Adrenal gland (tissue), 5 donors: Measurements from ENCODE around the gene HHATL.

Source experiments
- POLR2A ChIP-seq, 2 donors: fragments of 450-650 bp; IDR thresholded peaks; one replicate each; pipeline ENCODE4 v1.6.1; 2017; ENCODE audit warnings: antibody characterized with exemption in 2 of 2, mild to moderate bottlenecking in 2 of 2, moderate library complexity in 1 of 2
- TF ChIP-seq, protein P1 (sequence below), 6 experiments: fragments of 450-650 bp in 4 of 6; fragments of 200-600 bp in 2 of 6; sonication (generic) in 1 of 6; IDR thresholded peaks; 1 replicate in 5 of 6; 2 replicates in 1 of 6; pipeline versions ENCODE4 v1.5.1 to v1.8.0; 2016 to 2021; ENCODE audit warnings: antibody characterized with exemption in 6 of 6, mild to moderate bottlenecking in 2 of 6, moderate library complexity in 1 of 6
- donor health status: DM: no; HTN: no; CAD: no.

DNA sequence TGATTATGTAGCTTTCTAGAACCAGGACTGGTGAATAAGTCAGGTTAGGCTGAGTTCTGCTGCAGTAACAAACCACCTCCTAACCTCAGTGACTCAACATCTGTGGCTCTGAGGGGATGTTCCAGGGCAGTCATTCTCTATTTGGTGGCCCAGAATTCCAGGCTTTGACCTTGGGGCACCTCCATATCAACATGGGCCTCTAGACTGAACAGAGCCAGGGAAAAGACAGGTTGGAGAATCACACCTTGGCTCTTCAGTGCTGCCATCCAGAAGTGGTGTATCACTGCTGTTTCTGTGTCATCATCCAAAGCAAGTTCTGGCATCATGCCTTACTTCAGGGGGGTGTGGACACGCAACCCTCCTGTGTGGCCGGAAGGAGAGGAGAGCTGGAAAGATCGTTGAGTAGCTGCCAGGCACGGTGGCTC lies 33.8 kb downstream of the HHATL start:
- TF ChIP-seq POLR2A (IDR thresholded peaks at IDR 0.05), result no peak
- TF ChIP-seq, protein P1, sequence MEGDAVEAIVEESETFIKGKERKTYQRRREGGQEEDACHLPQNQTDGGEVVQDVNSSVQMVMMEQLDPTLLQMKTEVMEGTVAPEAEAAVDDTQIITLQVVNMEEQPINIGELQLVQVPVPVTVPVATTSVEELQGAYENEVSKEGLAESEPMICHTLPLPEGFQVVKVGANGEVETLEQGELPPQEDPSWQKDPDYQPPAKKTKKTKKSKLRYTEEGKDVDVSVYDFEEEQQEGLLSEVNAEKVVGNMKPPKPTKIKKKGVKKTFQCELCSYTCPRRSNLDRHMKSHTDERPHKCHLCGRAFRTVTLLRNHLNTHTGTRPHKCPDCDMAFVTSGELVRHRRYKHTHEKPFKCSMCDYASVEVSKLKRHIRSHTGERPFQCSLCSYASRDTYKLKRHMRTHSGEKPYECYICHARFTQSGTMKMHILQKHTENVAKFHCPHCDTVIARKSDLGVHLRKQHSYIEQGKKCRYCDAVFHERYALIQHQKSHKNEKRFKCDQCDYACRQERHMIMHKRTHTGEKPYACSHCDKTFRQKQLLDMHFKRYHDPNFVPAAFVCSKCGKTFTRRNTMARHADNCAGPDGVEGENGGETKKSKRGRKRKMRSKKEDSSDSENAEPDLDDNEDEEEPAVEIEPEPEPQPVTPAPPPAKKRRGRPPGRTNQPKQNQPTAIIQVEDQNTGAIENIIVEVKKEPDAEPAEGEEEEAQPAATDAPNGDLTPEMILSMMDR (IDR thresholded peaks at IDR 0.05), result no peak
